Endothelial cell of umbilical vein (primary cell): Measurements from ENCODE around the gene DLD. TPM values are rescaled to one million over a fixed set of nuclear protein-coding genes. Genes with fewer than 3 reads are reported as not detected.
A peak's percentile ranks its signal among the peaks of the same experiment; 100 is the strongest.

Source experiments
- BruUV-seq: library from RNA; stranded (reverse); fragments of 400-500 nt; replicated peaks from 2 replicates; lab custom pipeline; 2021; lab: Mats Ljungman, UMichigan
- CTCF ChIA-PET: fragments of 300-600, 350-600 bp; sonication (Branson Sonifier 250); formaldehyde crosslinking; loops from one replicate; lab custom pipeline; 2021; ENCODE audit warnings: antibody characterized with exemption, inconsistent platforms; lab: Charles Lee
- POLR2A ChIA-PET: fragments of 300-600, 350-600 bp; sonication (Branson Sonifier 250); formaldehyde crosslinking; loops from one replicate; lab custom pipeline; 2021; ENCODE audit warnings: antibody characterized with exemption, inconsistent platforms; lab: Charles Lee
- DNase-seq: peaks from one replicate; pipeline ENCODE4 v3.0.0-alpha.2; 2011; ENCODE audit warnings: low read depth, low spot score
- FAIRE-seq: peaks from 2 replicates; lab custom pipeline; 2011; peaks lifted over from hg19 to GRCh38; lab: Jason Lieb, UNC
- H2AFZ ChIP-seq: 2 replicates; pipeline ENCODE4 v1.6.0; 2012; ENCODE audit warnings: low read depth, low read length, control low read depth, inconsistent platforms
- H3K27ac ChIP-seq: 2 replicates; pipeline ENCODE4 v1.5.1; 2011; ENCODE audit warnings: low read depth, mild to moderate bottlenecking, control low read depth, low read length, moderate library complexity; ENCODE audit not compliant: insufficient read depth
- H3K27me3 ChIP-seq, 2 experiments: 2 replicates each; pipeline versions ENCODE4 v1.6.0 to v1.6.1; 2011; ENCODE audit warnings: low read length in 2 of 2, mixed read lengths in 1 of 2; ENCODE audit not compliant: control insufficient read depth in 2 of 2, insufficient read depth in 2 of 2
- H3K36me3 ChIP-seq, 2 experiments: 2 replicates in 1 of 2; 3 replicates in 1 of 2; pipeline ENCODE4 v1.5.1; 2011; ENCODE audit warnings: low read length in 2 of 2, mild to moderate bottlenecking in 1 of 2, moderate library complexity in 1 of 2; ENCODE audit not compliant: control insufficient read depth in 2 of 2, insufficient read depth in 2 of 2; ENCODE audit errors: extremely low read depth in 1 of 2
- H3K4me1 ChIP-seq: 3 replicates; pipeline ENCODE4 v1.5.1; 2011; ENCODE audit warnings: mild to moderate bottlenecking, low read length; ENCODE audit not compliant: control insufficient read depth, insufficient read depth; ENCODE audit errors: extremely low read depth
- H3K4me2 ChIP-seq: 2 replicates; pipeline ENCODE4 v1.6.1; 2011; ENCODE audit warnings: low read length, control low read depth, mixed read lengths; ENCODE audit not compliant: insufficient read depth
- H3K4me3 ChIP-seq, 3 experiments: fragments of 200-600 bp in 1 of 3; sonication (generic), shearing (Covaris generic) in 1 of 3; replicated peaks in 1 of 3; 2 replicates each; pipeline ENCODE4 v1.5.1; 2011 to 2016; ENCODE audit warnings: control low read depth in 3 of 3, low read length in 3 of 3, mild to moderate bottlenecking in 2 of 3, inconsistent platforms in 1 of 3, low read depth in 1 of 3, moderate library complexity in 1 of 3; ENCODE audit not compliant: insufficient read depth in 1 of 3
- H3K79me2 ChIP-seq: 2 replicates; pipeline ENCODE4 v1.6.0; 2012; ENCODE audit warnings: low read length, inconsistent platforms; ENCODE audit not compliant: control insufficient read depth, insufficient read depth
- H3K9ac ChIP-seq: replicated peaks from 2 replicates; pipeline ENCODE3; 2011; ENCODE audit warnings: low read length, control low read depth; ENCODE audit not compliant: insufficient read depth; ENCODE audit errors: extremely low read depth
- H3K9me1 ChIP-seq: replicated peaks from 3 replicates; pipeline ENCODE4 v1.6.0; 2011; ENCODE audit warnings: mild to moderate bottlenecking, low read length; ENCODE audit not compliant: control insufficient read depth, insufficient read depth; ENCODE audit errors: extremely low read depth
- H3K9me3 ChIP-seq: replicated peaks from 2 replicates; pipeline ENCODE4 v1.5.1; 2012; ENCODE audit warnings: low read length, inconsistent platforms; ENCODE audit not compliant: control insufficient read depth, insufficient read depth
- H4K20me1 ChIP-seq: replicated peaks from 2 replicates; pipeline ENCODE3; 2011; ENCODE audit warnings: mild to moderate bottlenecking, low read length; ENCODE audit not compliant: control insufficient read depth, insufficient read depth; ENCODE audit errors: extremely low read depth
- CTCF ChIP-seq, 2 donors: IDR thresholded peaks; 1 replicate in 1 of 2; 2 replicates in 1 of 2; pipeline ENCODE4 v1.5.1; 2011; ENCODE audit warnings: low read length in 2 of 2, mild to moderate bottlenecking in 2 of 2, moderate library complexity in 2 of 2, control low read depth in 1 of 2, inconsistent platforms in 1 of 2, low read depth in 1 of 2; ENCODE audit not compliant: insufficient read depth in 1 of 2; ENCODE audit errors: extremely low read depth in 1 of 2
- JUN ChIP-seq: IDR thresholded peaks from 2 replicates; pipeline ENCODE4 v1.6.1; 2011; ENCODE audit warnings: borderline replicate concordance, low read depth; ENCODE audit not compliant: insufficient read length, insufficient read depth
- MYC ChIP-seq: IDR thresholded peaks from one replicate; pipeline ENCODE4 v1.6.1; 2011; ENCODE audit warnings: mild to moderate bottlenecking, low read depth, low read length
- POLR2A ChIP-seq: IDR thresholded peaks from 2 replicates; pipeline ENCODE4 v1.6.1; 2012; ENCODE audit warnings: low read depth, mild to moderate bottlenecking, control low read depth, low read length
- POLR2AphosphoS5 ChIP-seq: IDR thresholded peaks from 2 replicates; pipeline ENCODE4 v1.6.1; 2012; ENCODE audit warnings: low read depth, mild to moderate bottlenecking, control low read depth, low read length, moderate library complexity; ENCODE audit not compliant: insufficient read depth
- dilution Hi-C: fragments of 300-500 bp; cut with MboI; formaldehyde crosslinking; loops from one replicate; pipeline ENCODE4 v1.15.0; 2019; ENCODE audit warnings: low sequenced_read_pairs; ENCODE audit not compliant: extremely low pct_ligation_motif_present
- intact Hi-C: fragments of 100-400 bp; cut with micrococcal nuclease; formaldehyde crosslinking; loops from one replicate; pipeline ENCODE4 v1.10.0; 2022
- polyA plus RNA-seq, 4 experiments: library from polyadenylated mRNA; depleted of rRNA in 3 of 4; stranded (reverse) in 3 of 4; unstranded in 1 of 4; fragments of >200 nt; gene quantifications; 2 replicates each; pipeline versions ENCODE4 v1.2.1 to v1.2.3, GENCODE V29; 2011 to 2012; ENCODE audit warnings: missing spikeins in 1 of 4
- total RNA-seq: library from RNA; stranded (reverse); gene quantifications from 2 replicates; pipeline ENCODE4 v1.2.3, GENCODE V29; 2021
- TF ChIP-seq, protein P1 (sequence below): IDR thresholded peaks from 2 replicates; pipeline ENCODE4 v1.6.1; 2011; ENCODE audit not compliant: insufficient read depth, insufficient read length

Gene DLD
- total and polyA plus RNA-seq, 2 donors (not counting 3 experiments of a cell fraction or from before 2014, with no cell fraction given) = 61.7 to 95.0 TPM

- dilution Hi-C loops = no loop called here
- H3K27ac ChIP-seq = peak overlapping the region; percentile 8
Observed at GRCh38 chr7:107945332-107945731, 54.3 kb downstream of the DLD start.

More at GRCh38 chr7:107945332-107945731, 54.3 kb downstream of the DLD start:
- Histone ChIP-seq H3K27me3 (no peaks in the 10 kb centered on the region), H3K4me3 (no peak overlapping the region), H3K4me1 (peaks cover 94% of the 10 kb centered on the region), H3K4me2 (no peak overlapping the region), H3K9ac (no peak overlapping the region), H3K9me3 (no peaks in the 10 kb centered on the region), H2AFZ (no peak overlapping the region), H3K36me3 (peaks cover 34 to 55% of the 10 kb centered on the region in 2 experiments), H3K79me2 (peaks cover 29% of the 10 kb centered on the region), H4K20me1 (no peaks in the 10 kb centered on the region), H3K9me1 (no peaks in the 10 kb centered on the region)
- no peak for FAIRE-seq
- no TSS peak for BruUV-seq
- CTCF ChIA-PET = interaction anchor here (0.7 kb wide), 1 partner anchor 201 kb away, joined by 3 read pairs; no protein-coding TSS in a partner anchor
- DNase-seq = peak; percentile 61
- no peak for TF ChIP-seq JUN
- TF ChIP-seq POLR2A = no peak
- TF ChIP-seq, protein P1, sequence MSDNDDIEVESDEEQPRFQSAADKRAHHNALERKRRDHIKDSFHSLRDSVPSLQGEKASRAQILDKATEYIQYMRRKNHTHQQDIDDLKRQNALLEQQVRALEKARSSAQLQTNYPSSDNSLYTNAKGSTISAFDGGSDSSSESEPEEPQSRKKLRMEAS = no peak
- no peak for TF ChIP-seq CTCF (IDR thresholded peaks at IDR 0.05; ENCODE audit: extremely low read depth in 1 of 2, insufficient read depth in 1 of 2, low read depth in 1 of 2, low read length in 2 of 2)
- TF ChIP-seq POLR2AphosphoS5 = no peak
- TF ChIP-seq MYC = no peak
- POLR2A ChIA-PET = interaction anchor here (0.6 kb wide), 1 partner anchor 46 kb away, joined by 3 read pairs; no protein-coding TSS in a partner anchor
- intact Hi-C loops = no loop called here
